Loucy (cell line): Measurements from ENCODE around the gene RAC3.

Experiments
- H2AFZ ChIP-seq: fragments of 200-600 bp; sonication (generic); 2 replicates; pipeline ENCODE4 v1.6.0; 2016; ENCODE audit warnings: antibody characterized with exemption, mild to moderate bottlenecking, low read length, moderate library complexity
- H3F3A ChIP-seq: fragments of 200-600 bp; 2 replicates; pipeline ENCODE4 v1.6.0; 2016; ENCODE audit warnings: antibody characterized with exemption, low read depth, mild to moderate bottlenecking
- H3K27me3 ChIP-seq: fragments of 200-600 bp; sonication (generic); 2 replicates; pipeline ENCODE4 v1.6.1; 2014; ENCODE audit warnings: low read length, mild to moderate bottlenecking; ENCODE audit not compliant: insufficient read depth, poor library complexity, severe bottlenecking
- H3K36me3 ChIP-seq: fragments of 200-600 bp; sonication (generic); 2 replicates; pipeline ENCODE4 v1.6.1; 2016; ENCODE audit warnings: low read length; ENCODE audit not compliant: insufficient read depth
- H3K4me1 ChIP-seq: fragments of 200-600 bp; sonication (generic); 2 replicates; pipeline ENCODE4 v1.5.1; 2014; ENCODE audit warnings: low read length, mild to moderate bottlenecking; ENCODE audit not compliant: insufficient read depth, poor library complexity, severe bottlenecking
- H3K4me2 ChIP-seq: fragments of 200-600 bp; sonication (generic); 2 replicates; pipeline ENCODE4 v1.6.0; 2014; ENCODE audit warnings: antibody characterized with exemption, low read length, low read depth, mild to moderate bottlenecking; ENCODE audit not compliant: poor library complexity, severe bottlenecking
- H3K4me3 ChIP-seq: fragments of 200-600 bp; sonication (generic); 2 replicates; pipeline ENCODE4 v1.5.1; 2014; ENCODE audit warnings: low read length, mild to moderate bottlenecking, mixed read lengths; ENCODE audit not compliant: poor library complexity, severe bottlenecking
- H3K79me2 ChIP-seq: fragments of 200-600 bp; sonication (generic); 2 replicates; pipeline ENCODE4 v1.6.1; 2014; ENCODE audit warnings: low read length; ENCODE audit not compliant: insufficient read depth
- H3K9ac ChIP-seq: fragments of 200-600 bp; sonication (generic); 2 replicates; pipeline ENCODE4 v1.6.0; 2014; ENCODE audit warnings: mild to moderate bottlenecking, low read depth, low read length, moderate library complexity; ENCODE audit not compliant: poor library complexity, severe bottlenecking
- H3K9me2 ChIP-seq: fragments of 200-600 bp; sonication (generic); replicated peaks from 2 replicates; pipeline ENCODE4 v1.6.1; 2016; ENCODE audit warnings: low read depth, low read length, mixed read lengths
- H3K9me3 ChIP-seq: fragments of 200-600 bp; sonication (generic); 2 replicates; pipeline ENCODE4 v1.6.1; 2014; ENCODE audit warnings: mild to moderate bottlenecking, antibody characterized with exemption, low read length, low read depth; ENCODE audit not compliant: insufficient read depth
- H4K20me1 ChIP-seq: fragments of 200-600 bp; sonication (generic); 2 replicates; pipeline ENCODE4 v1.6.0; 2014; ENCODE audit warnings: antibody characterized with exemption, low read length, mild to moderate bottlenecking; ENCODE audit not compliant: insufficient read depth, poor library complexity, severe bottlenecking
- CTCF ChIP-seq: fragments of 200-600 bp; sonication (generic); conservative IDR thresholded peaks from 2 replicates; pipeline ENCODE4 v1.5.1; 2014; ENCODE audit warnings: mild to moderate bottlenecking, antibody characterized with exemption, low read length
- EZH2phosphoT487 ChIP-seq: fragments of 200-600 bp; IDR thresholded peaks from 2 replicates; pipeline ENCODE4 v1.6.1; 2018; ENCODE audit warnings: antibody characterized with exemption, mild to moderate bottlenecking, moderate library complexity, borderline replicate concordance

RAC3 gene

GRCh38 chr17:82049106-82049505 is 17.6 kb downstream of the RAC3 start:
- no peak overlapping the region for H2AFZ ChIP-seq
- no peak overlapping the region for H3K4me3 ChIP-seq
- no peaks in the 10 kb centered on the region for H3K36me3 ChIP-seq
- H3K9me3 ChIP-seq: no peaks in the 10 kb centered on the region
- H4K20me1 ChIP-seq: peaks cover 11% of the 10 kb centered on the region
- no peak for TF ChIP-seq CTCF
- TF ChIP-seq EZH2phosphoT487: no peak
- no peak overlapping the region for H3K4me2 ChIP-seq
- no peak overlapping the region for H3K9ac ChIP-seq
- H3K79me2 ChIP-seq: peaks cover 28% of the 10 kb centered on the region
- H3F3A ChIP-seq: no peaks in the 10 kb centered on the region
- H3K9me2 ChIP-seq: no peaks in the 10 kb centered on the region
- peaks cover 21% of the 10 kb centered on the region for H3K4me1 ChIP-seq
- no peaks in the 10 kb centered on the region for H3K27me3 ChIP-seq

- no peak overlapping the region for H3K4me3 ChIP-seq
- H3K36me3 ChIP-seq: no peaks in the 10 kb centered on the region; the same call in 1 of the 2 replicates
- no peak overlapping the region for H3K4me2 ChIP-seq
- no peaks in the 10 kb centered on the region for H3F3A ChIP-seq
- H2AFZ ChIP-seq: no peak overlapping the region
- H3K9me3 ChIP-seq: no peaks in the 10 kb centered on the region
- TF ChIP-seq EZH2phosphoT487 (no peak), CTCF (no peak)
- H3K4me1 ChIP-seq: peaks cover 21% of the 10 kb centered on the region
- no peaks in the 10 kb centered on the region for H3K27me3 ChIP-seq
- peaks cover 11% of the 10 kb centered on the region for H4K20me1 ChIP-seq
- H3K9me2 ChIP-seq: no peaks in the 10 kb centered on the region
- no peak overlapping the region for H3K9ac ChIP-seq
- peaks cover 28% of the 10 kb centered on the region for H3K79me2 ChIP-seq
Measured at GRCh38 chr17:82049521-82049971, 18.1 kb downstream of the RAC3 start.

- Histone ChIP-seq H3K36me3 (no peaks in the 10 kb centered on the region; the same call in 1 of the 2 replicates), H3K27me3 (no peaks in the 10 kb centered on the region), H3K9me3 (no peaks in the 10 kb centered on the region), H2AFZ (no peak overlapping the region), H3K9ac (peak overlapping the region; percentile 75), H4K20me1 (peaks cover 11% of the 10 kb centered on the region), H3K4me3 (peak overlapping the region; percentile 78), H3F3A (no peaks in the 10 kb centered on the region), H3K9me2 (no peaks in the 10 kb centered on the region), H3K4me1 (peaks cover 21% of the 10 kb centered on the region), H3K4me2 (peak overlapping the region; percentile 83), H3K79me2 (peaks cover 28% of the 10 kb centered on the region)
- no peak for TF ChIP-seq CTCF
Measured at GRCh38 chr17:82050152-82050760, 18.8 kb downstream of the RAC3 start.
